Smooth muscle cell (in vitro differentiated cells): Measurements from ENCODE around the gene ATG14. TPM values are rescaled to one million over a fixed set of nuclear protein-coding genes. Genes with fewer than 3 reads are reported as not detected.

Source experiments
- DNase-seq: peaks from one replicate; lab custom pipeline; 2025; ENCODE audit not compliant: unreplicated experiment; lab: John Stamatoyannopoulos, UW
- H2AFZ ChIP-seq: fragments of 200-600 bp; sonication (generic); 2 replicates; pipeline ENCODE4 v1.6.0; 2016; ENCODE audit warnings: antibody characterized with exemption, low read depth, mild to moderate bottlenecking
- H3F3A ChIP-seq: fragments of 200-600 bp; sonication (generic); 2 replicates; pipeline ENCODE4 v1.6.0; 2017; ENCODE audit warnings: antibody characterized with exemption, low read depth
- H3K27ac ChIP-seq: fragments of 200-600 bp; sonication (generic); 2 replicates; pipeline ENCODE4 v1.5.1; 2016; ENCODE audit warnings: low read depth, mild to moderate bottlenecking
- H3K27me3 ChIP-seq: fragments of 200-600 bp; sonication (generic); 2 replicates; pipeline ENCODE4 v1.6.1; 2016; ENCODE audit warnings: low read depth, mild to moderate bottlenecking
- H3K36me3 ChIP-seq: fragments of 200-600 bp; sonication (generic); 2 replicates; pipeline ENCODE4 v1.5.1; 2016; ENCODE audit warnings: low read depth
- H3K4me1 ChIP-seq: fragments of 200-600 bp; sonication (generic); 2 replicates; pipeline ENCODE4 v1.5.1; 2016; ENCODE audit warnings: low read depth
- H3K4me2 ChIP-seq: fragments of 200-600 bp; sonication (generic); 2 replicates; pipeline ENCODE4 v1.6.0; 2016; ENCODE audit warnings: mild to moderate bottlenecking
- H3K4me3 ChIP-seq: fragments of 200-600 bp; sonication (generic); 2 replicates; pipeline ENCODE4 v1.5.1; 2016; ENCODE audit warnings: mild to moderate bottlenecking
- H3K79me2 ChIP-seq: fragments of 200-600 bp; sonication (generic); 2 replicates; pipeline ENCODE4 v1.6.0; 2016; ENCODE audit warnings: low read depth, mild to moderate bottlenecking
- H3K9ac ChIP-seq: fragments of 200-600 bp; sonication (generic); 2 replicates; pipeline ENCODE4 v1.6.0; 2016; ENCODE audit warnings: low read depth
- H3K9me3 ChIP-seq: fragments of 200-600 bp; sonication (generic); replicated peaks from 2 replicates; pipeline ENCODE4 v1.5.1; 2016; ENCODE audit warnings: low read depth
- H4K20me1 ChIP-seq: fragments of 200-600 bp; sonication (generic); 2 replicates; pipeline ENCODE4 v1.6.0; 2016; ENCODE audit warnings: low read depth
- WGBS: methylation state at CpG from one replicate; pipeline ENCODE4 v1.1.7; 2016; ENCODE audit warnings: low lambda C conversion rate; 5-methylcytosine and 5-hydroxymethylcytosine counted together
- polyA plus RNA-seq: library from polyadenylated mRNA; unstranded; fragments of >200 nt; fragmentation: Nextera tagmentation; extraction: Ambion mirVana; gene quantifications from 2 replicates; pipeline ENCODE4 v1.2.1, GENCODE V29; 2016
- total RNA-seq: library from RNA; depleted of rRNA; stranded (reverse); fragments of >200 nt; gene quantifications from 2 replicates; pipeline ENCODE4 v1.2.3, GENCODE V29; 2014
- TF ChIP-seq, protein P1 (sequence below): fragments of 200-600 bp; sonication (generic); IDR thresholded peaks from 2 replicates; pipeline ENCODE4 v1.5.1; 2017; ENCODE audit warnings: borderline replicate concordance, mild to moderate bottlenecking, antibody characterized with exemption; ENCODE audit not compliant: insufficient read depth, poor library complexity, severe bottlenecking

The ATG14 gene
- total and polyA plus RNA-seq, 2 experiments from 2014 or later: 3.2 to 11.6 TPM

DNA sequence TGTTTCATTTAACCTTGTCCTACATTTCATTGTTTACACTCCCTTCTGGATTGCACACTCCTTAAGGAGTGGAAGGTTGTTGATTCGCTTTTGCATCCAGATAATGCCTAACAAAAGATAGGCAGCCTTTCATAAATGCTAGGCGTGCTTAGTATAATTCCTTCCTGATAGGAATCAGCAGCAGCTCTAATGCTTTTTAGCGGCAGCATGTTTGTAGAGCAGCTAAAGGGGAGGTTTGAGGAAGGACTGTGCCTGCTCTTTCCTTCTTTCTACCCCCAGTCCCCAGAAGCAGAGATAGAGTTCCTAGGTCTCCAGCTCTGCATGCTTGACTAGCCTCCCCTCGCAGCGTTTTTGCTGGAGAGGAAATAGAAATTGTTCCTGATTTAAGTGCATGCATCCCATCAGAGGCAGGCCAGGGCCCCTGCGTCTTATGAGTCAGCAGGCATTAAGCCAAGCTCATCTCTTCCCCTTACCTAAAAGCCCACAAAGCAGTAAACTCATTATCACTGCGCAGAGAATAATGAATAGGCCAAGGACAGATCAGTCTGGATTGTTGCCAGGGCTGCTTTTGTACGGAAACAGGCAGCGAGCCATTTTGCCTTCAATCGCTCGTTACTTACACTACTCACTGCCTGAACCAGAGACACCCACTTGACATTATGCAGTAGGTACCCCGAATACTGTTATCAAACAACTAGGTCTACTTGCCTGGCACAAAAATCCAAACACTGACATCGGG, 42.8 kb upstream of the ATG14 start:
- Histone ChIP-seq H3K36me3 (no peaks in the 10 kb centered on the region), H3K4me1 (peaks cover 8% of the 10 kb centered on the region), H3K79me2 (no peaks in the 10 kb centered on the region), H3K27ac (peak overlapping the region; percentile 36), H4K20me1 (no peaks in the 10 kb centered on the region), H3K9me3 (no peaks in the 10 kb centered on the region), H3K4me3 (no peak overlapping the region), H3K4me2 (peak overlapping the region; percentile 75), H3K27me3 (no peaks in the 10 kb centered on the region), H2AFZ (peak overlapping the region; percentile 12), H3F3A (peaks cover 14% of the 10 kb centered on the region), H3K9ac (no peak overlapping the region)
- no peak for DNase-seq
- TF ChIP-seq, protein P1, sequence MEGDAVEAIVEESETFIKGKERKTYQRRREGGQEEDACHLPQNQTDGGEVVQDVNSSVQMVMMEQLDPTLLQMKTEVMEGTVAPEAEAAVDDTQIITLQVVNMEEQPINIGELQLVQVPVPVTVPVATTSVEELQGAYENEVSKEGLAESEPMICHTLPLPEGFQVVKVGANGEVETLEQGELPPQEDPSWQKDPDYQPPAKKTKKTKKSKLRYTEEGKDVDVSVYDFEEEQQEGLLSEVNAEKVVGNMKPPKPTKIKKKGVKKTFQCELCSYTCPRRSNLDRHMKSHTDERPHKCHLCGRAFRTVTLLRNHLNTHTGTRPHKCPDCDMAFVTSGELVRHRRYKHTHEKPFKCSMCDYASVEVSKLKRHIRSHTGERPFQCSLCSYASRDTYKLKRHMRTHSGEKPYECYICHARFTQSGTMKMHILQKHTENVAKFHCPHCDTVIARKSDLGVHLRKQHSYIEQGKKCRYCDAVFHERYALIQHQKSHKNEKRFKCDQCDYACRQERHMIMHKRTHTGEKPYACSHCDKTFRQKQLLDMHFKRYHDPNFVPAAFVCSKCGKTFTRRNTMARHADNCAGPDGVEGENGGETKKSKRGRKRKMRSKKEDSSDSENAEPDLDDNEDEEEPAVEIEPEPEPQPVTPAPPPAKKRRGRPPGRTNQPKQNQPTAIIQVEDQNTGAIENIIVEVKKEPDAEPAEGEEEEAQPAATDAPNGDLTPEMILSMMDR: no peak
- WGBS: 7% methylated on average over 13 of the region's 13 CpGs

DNA sequence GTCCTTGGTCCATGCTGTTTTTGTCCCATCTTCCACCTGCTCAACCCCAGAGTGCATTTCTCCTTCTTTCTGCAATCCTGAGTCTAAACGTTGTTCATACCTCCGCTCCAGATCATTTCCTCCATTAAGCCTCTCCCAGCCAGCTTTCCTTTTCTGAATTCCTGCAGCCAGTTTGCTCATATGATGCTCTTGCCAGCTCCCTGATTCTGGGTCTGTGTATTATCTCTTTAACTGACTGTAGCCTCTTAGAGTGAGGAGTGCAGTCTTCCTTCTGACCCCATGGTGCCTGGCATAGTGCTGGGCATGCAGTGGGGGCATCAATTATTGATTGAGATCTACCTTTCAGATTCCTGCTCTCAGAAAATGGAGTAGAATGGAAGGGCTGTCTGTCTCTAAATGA, 40.3 kb upstream of the ATG14 start:
- Histone ChIP-seq H3F3A (peaks cover 23% of the 10 kb centered on the region), H3K36me3 (no peaks in the 10 kb centered on the region), H4K20me1 (no peaks in the 10 kb centered on the region), H3K4me3 (no peak overlapping the region), H3K27me3 (no peaks in the 10 kb centered on the region), H3K9me3 (no peaks in the 10 kb centered on the region), H3K4me1 (peaks cover 11% of the 10 kb centered on the region), H2AFZ (no peak overlapping the region), H3K4me2 (no peak overlapping the region), H3K27ac (no peak overlapping the region), H3K9ac (no peak overlapping the region), H3K79me2 (no peaks in the 10 kb centered on the region)
- DNase-seq: no peak
- WGBS: 66% methylated on average over 2 of the region's 2 CpGs
- TF ChIP-seq, protein P1: no peak

DNA sequence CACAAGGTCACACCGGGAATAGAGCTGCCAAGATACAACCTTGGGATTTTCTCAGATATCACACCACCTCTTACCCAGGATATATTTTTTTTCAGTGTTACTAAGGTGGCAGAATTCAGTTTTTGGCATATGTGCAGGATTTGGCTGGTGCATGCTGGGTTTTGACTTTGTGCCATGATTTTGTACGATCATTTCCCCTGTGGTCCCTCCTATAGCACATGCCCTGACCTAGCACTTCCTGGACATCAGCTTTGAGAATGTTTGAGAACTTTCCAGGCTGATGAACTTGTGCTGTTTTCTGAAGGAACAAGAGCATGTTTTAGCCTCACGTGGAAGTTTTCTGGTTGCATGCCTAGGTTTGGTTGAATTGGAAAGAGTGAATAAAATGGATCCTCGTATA, 39.8 kb upstream of the ATG14 start:
- Histone ChIP-seq H3K36me3 (no peaks in the 10 kb centered on the region), H3K9me3 (no peaks in the 10 kb centered on the region), H3K27ac (no peak overlapping the region), H3F3A (peaks cover 28% of the 10 kb centered on the region), H3K4me2 (no peak overlapping the region), H3K4me1 (peaks cover 11% of the 10 kb centered on the region), H3K79me2 (no peaks in the 10 kb centered on the region), H3K9ac (no peak overlapping the region), H3K4me3 (no peak overlapping the region), H2AFZ (no peak overlapping the region), H4K20me1 (no peaks in the 10 kb centered on the region), H3K27me3 (no peaks in the 10 kb centered on the region)
- 67% methylated on average over 4 of the region's 4 CpGs for WGBS
- TF ChIP-seq, protein P1: no peak
- no peak for DNase-seq

DNA sequence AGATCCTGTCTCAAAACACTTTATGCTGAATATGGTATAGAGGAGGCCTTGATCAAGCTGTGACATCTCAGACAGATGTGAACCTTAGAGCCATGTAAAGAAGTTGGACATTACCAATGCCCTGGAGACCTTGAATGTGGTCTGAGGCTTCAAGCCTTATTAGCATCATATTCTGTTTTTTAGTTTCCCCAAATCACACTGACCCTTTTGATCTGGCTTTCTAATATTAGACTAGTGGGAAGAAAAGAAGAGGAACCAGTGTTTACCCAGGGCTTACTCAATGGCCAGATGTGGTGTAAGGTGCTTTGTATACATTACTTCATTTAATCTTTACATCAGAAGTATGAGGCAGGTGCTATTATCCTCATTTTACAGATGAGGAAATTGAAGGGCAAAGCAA, 39.4 kb upstream of the ATG14 start:
- Histone ChIP-seq H3K27me3 (no peaks in the 10 kb centered on the region), H3K4me1 (peaks cover 11% of the 10 kb centered on the region), H3K27ac (no peak overlapping the region), H3K4me2 (no peak overlapping the region), H3K4me3 (no peak overlapping the region), H3K9me3 (no peaks in the 10 kb centered on the region), H3K36me3 (no peaks in the 10 kb centered on the region), H3K79me2 (no peaks in the 10 kb centered on the region), H4K20me1 (no peaks in the 10 kb centered on the region), H3F3A (peaks cover 30% of the 10 kb centered on the region), H3K9ac (no peak overlapping the region), H2AFZ (no peak overlapping the region)
- TF ChIP-seq, protein P1: no peak
- no peak for DNase-seq
